Panc1 (cell line): ENCODE measurements around the gene TMEM129. TPM values are rescaled to one million over a fixed set of nuclear protein-coding genes. Genes with fewer than 3 reads are reported as not detected.

Experiments used
- ATAC-seq: fragments of 200-7000 bp; cut with Tn5 transposase; 2 replicates; pipeline ENCODE4 v1.9.1; 2020; ENCODE audit warnings: mild to moderate bottlenecking, moderate library complexity
- BruUV-seq: library from RNA; stranded (reverse); fragments of 400-500 nt; replicated peaks from 2 replicates; lab custom pipeline; 2021; lab: Mats Ljungman, UMichigan
- CTCF ChIA-PET: fragments of 300-600 bp; sonication (Branson Sonifier 250); formaldehyde crosslinking; loops from one replicate; lab custom pipeline; 2022; ENCODE audit warnings: antibody characterized with exemption; lab: Charles Lee
- POLR2A ChIA-PET: fragments of 300-600 bp; sonication (Branson Sonifier 250); formaldehyde crosslinking; loops from one replicate; lab custom pipeline; 2022; ENCODE audit warnings: antibody characterized with exemption; lab: Charles Lee
- DNase-seq: peaks from one replicate; pipeline ENCODE4 v3.0.0-alpha.2; 2010; ENCODE audit warnings: low read depth, low spot score
- H3K27ac ChIP-seq: 2 replicates; pipeline ENCODE4 v1.5.1; 2011; ENCODE audit warnings: mild to moderate bottlenecking, low read length, inconsistent platforms
- H3K27me3 ChIP-seq: fragments of 200-500 bp; sonication (Bioruptor generic); 2 replicates; pipeline ENCODE4 v1.6.0; 2014; ENCODE audit warnings: low read length, inconsistent platforms; ENCODE audit not compliant: control insufficient read depth, insufficient read depth
- H3K36me3 ChIP-seq: fragments of 200-500 bp; sonication (Bioruptor generic); 2 replicates; pipeline ENCODE4 v1.5.1; 2014; ENCODE audit warnings: inconsistent platforms, mild to moderate bottlenecking, low read length, moderate library complexity; ENCODE audit not compliant: control insufficient read depth, insufficient read depth
- H3K4me1 ChIP-seq: 2 replicates; pipeline ENCODE4 v1.5.1; 2011; ENCODE audit warnings: inconsistent platforms, mild to moderate bottlenecking, low read length, moderate library complexity; ENCODE audit not compliant: control insufficient read depth, insufficient read depth
- H3K4me3 ChIP-seq, 2 experiments: 2 replicates each; pipeline ENCODE4 v1.5.1; 2011 to 2012; ENCODE audit warnings: low read depth in 2 of 2, low read length in 2 of 2, mild to moderate bottlenecking in 2 of 2, inconsistent platforms in 1 of 2, moderate library complexity in 1 of 2
- H3K9me3 ChIP-seq: fragments of 200-500 bp; sonication (Bioruptor generic); 2 replicates; pipeline ENCODE4 v1.5.1; 2014; ENCODE audit warnings: low read depth, mild to moderate bottlenecking, inconsistent platforms, low read length, moderate library complexity; ENCODE audit not compliant: control insufficient read depth, insufficient read depth
- CTCF ChIP-seq: fragments of 450-650 bp; IDR thresholded peaks from 2 replicates; pipeline ENCODE4 v1.5.1; 2017; ENCODE audit warnings: mild to moderate bottlenecking
- POLR2AphosphoS5 ChIP-seq: IDR thresholded peaks from 2 replicates; pipeline ENCODE4 v1.6.1; 2012; ENCODE audit warnings: mild to moderate bottlenecking, low read depth, low read length, moderate library complexity
- REST ChIP-seq, 2 experiments: IDR thresholded peaks; 2 replicates each; pipeline ENCODE4 v1.6.1; 2011 to 2012; ENCODE audit warnings: low read depth in 2 of 2, control low read depth in 1 of 2, low read length in 1 of 2, mild to moderate bottlenecking in 1 of 2, moderate library complexity in 1 of 2; ENCODE audit not compliant: insufficient read depth in 1 of 2
- SIN3A ChIP-seq: IDR thresholded peaks from 2 replicates; pipeline ENCODE4 v1.6.1; 2012; ENCODE audit warnings: low read depth, mild to moderate bottlenecking, low read length, moderate library complexity, borderline replicate concordance; ENCODE audit not compliant: insufficient read depth
- TCF7L2 ChIP-seq: IDR thresholded peaks from 2 replicates; pipeline ENCODE4 v1.6.1; 2011; ENCODE audit warnings: mild to moderate bottlenecking, low read depth, low read length, inconsistent platforms
- in situ Hi-C: cut with HindIII; loops from 2 replicates; pipeline ENCODE4 v1.10.0; 2016; ENCODE audit warnings: low sequenced_read_pairs, low pct_unique_long_range_greater_than_20kb
- intact Hi-C: fragments of 100-400 bp; cut with micrococcal nuclease; formaldehyde crosslinking; loops from one replicate; pipeline ENCODE4 v1.10.0; 2022; ENCODE audit not compliant: unreplicated experiment
- total RNA-seq: library from RNA; stranded (reverse); gene quantifications from one replicate; pipeline ENCODE4 v1.2.1, GENCODE V29; 2021; ENCODE audit not compliant: unreplicated experiment

Gene TMEM129
- total RNA-seq, 1 experiment from 2014 or later: 32.6 TPM

GRCh38 chr4:1682860-1683259, 38.3 kb downstream of the TMEM129 start:
- POLR2A ChIA-PET: no interaction called here

DNA sequence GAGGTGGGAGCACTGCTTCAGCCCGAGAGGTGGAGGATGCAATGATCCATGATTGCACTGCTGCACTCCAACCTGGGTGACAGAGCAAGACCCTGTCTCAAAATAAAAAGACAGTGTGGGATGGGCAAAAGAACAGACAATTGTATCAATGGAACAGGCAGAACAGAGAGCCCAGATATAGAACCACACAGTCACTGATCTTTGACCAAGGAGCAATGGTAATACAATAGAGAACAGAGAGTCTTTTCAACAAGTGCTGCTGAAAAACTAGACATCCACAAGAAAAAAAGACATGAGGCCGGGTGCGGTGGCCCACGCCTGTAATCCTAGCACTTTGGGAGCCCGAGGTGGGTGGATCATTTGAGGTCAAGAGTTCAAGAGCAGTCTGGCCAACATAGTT, 42.9 kb downstream of the TMEM129 start:
- BruUV-seq: no TSS peak
- no peaks in the 10 kb centered on the region for H3K27me3 ChIP-seq
- intact Hi-C loops: no loop called here
- CTCF ChIA-PET: no interaction called here
- ATAC-seq: no peak
- in situ Hi-C loops: no loop called here
- H3K4me3 ChIP-seq: no peak overlapping the region
- DNase-seq: no peak
- H3K4me1 ChIP-seq: peaks cover 9% of the 10 kb centered on the region
- no peaks in the 10 kb centered on the region for H3K36me3 ChIP-seq
- no peaks in the 10 kb centered on the region for H3K9me3 ChIP-seq
- H3K27ac ChIP-seq: no peak overlapping the region
- TF ChIP-seq POLR2AphosphoS5 (no peak), REST (IDR thresholded peaks at IDR 0.05; ENCODE audit: insufficient read depth in 1 of 2, low read depth in 2 of 2, low read length in 1 of 2) (no peak), SIN3A (no peak), TCF7L2 (no peak), CTCF (no peak)
- POLR2A ChIA-PET: no interaction called here

More at GRCh38 chr4:1682860-1683259, 38.3 kb downstream of the TMEM129 start:
- Histone ChIP-seq H3K9me3 (no peaks in the 10 kb centered on the region), H3K27ac (peak overlapping the region; percentile 86), H3K4me3 (peak overlapping the region; percentile 61 to 66), H3K4me1 (peaks cover 15% of the 10 kb centered on the region), H3K27me3 (no peaks in the 10 kb centered on the region), H3K36me3 (no peaks in the 10 kb centered on the region)
- intact Hi-C loops: no loop called here
- CTCF ChIA-PET: interaction anchor here (0.5 to 0.7 kb wide), 2 partner anchors 54 to 103 kb away, joined by 3 to 7 read pairs; no protein-coding TSS in a partner anchor
- BruUV-seq: TSS peak; percentile 92
- ATAC-seq (no peak), DNase-seq (no peak)
- TF ChIP-seq POLR2AphosphoS5: no peak
- TF ChIP-seq SIN3A: no peak
- no peak for TF ChIP-seq TCF7L2
- TF ChIP-seq CTCF: no peak
- TF ChIP-seq REST (IDR thresholded peaks at IDR 0.05; ENCODE audit: insufficient read depth in 1 of 2, low read depth in 2 of 2, low read length in 1 of 2): no peak
- in situ Hi-C loops: no loop called here
